ENCODE data around the gene ZCCHC14.
"Not testable (repeated sequence)": the region's sequence is repeated elsewhere in the genome, so short reads cannot be mapped to it uniquely, and the experiment has no call there.

DNA sequence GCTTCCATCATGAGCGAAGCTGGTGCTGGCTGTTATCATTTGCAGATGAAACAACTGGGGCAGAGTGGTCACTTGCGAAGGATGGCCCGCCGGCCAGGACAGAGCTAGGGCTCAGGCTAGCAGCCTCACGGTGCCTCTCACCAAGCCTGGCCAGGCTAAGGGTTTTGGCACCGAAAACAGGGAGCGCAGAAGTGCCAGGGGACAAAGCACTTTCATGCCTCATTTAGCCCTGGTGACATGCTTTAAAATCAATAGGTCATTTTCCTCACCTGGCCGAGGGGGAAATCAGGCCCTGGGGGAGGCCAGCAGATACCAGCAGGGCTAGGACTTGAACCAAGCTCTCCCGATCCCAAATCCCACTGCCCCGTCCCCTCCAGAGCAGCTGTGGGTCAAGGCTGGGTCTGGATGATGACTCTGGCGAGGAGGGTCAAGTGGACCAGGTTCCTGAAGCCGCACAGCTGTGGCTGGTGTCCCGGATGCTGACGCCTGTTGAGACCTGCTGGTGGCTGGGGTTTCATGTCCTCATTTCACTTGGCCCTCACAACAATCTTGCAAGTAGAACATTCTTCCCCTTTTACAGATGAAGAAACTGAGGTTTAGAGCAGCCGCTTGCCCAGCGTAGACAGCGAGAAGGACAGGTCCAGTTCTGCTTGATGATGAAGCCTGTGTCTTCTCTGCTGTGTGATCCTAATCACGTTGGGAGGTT lies 10.6 kb upstream of the ZCCHC14 start:
- TF ChIP-seq, protein P1, sequence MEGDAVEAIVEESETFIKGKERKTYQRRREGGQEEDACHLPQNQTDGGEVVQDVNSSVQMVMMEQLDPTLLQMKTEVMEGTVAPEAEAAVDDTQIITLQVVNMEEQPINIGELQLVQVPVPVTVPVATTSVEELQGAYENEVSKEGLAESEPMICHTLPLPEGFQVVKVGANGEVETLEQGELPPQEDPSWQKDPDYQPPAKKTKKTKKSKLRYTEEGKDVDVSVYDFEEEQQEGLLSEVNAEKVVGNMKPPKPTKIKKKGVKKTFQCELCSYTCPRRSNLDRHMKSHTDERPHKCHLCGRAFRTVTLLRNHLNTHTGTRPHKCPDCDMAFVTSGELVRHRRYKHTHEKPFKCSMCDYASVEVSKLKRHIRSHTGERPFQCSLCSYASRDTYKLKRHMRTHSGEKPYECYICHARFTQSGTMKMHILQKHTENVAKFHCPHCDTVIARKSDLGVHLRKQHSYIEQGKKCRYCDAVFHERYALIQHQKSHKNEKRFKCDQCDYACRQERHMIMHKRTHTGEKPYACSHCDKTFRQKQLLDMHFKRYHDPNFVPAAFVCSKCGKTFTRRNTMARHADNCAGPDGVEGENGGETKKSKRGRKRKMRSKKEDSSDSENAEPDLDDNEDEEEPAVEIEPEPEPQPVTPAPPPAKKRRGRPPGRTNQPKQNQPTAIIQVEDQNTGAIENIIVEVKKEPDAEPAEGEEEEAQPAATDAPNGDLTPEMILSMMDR (IDR thresholded peaks at IDR 0.05) = not testable (repeated sequence)
- not testable (repeated sequence) for TF ChIP-seq POLR2A (IDR thresholded peaks at IDR 0.05)

Data from esophagus squamous epithelium (tissue), 4 donors.